IMR-90 (cell line): Measurements from ENCODE around the gene PRR5L. TPM values are rescaled to one million over a fixed set of nuclear protein-coding genes. Genes with fewer than 3 reads are reported as not detected.

Experiments used
- ATAC-seq: fragments of 200-7000 bp; cut with Tn5 transposase; 2 replicates; pipeline ENCODE4 v1.9.1; 2020; ENCODE audit warnings: low read depth, mild to moderate bottlenecking, moderate library complexity
- BruUV-seq: library from RNA; stranded (reverse); fragments of 400-500 nt; replicated peaks from 2 replicates; lab custom pipeline; 2021; lab: Mats Ljungman, UMichigan
- CTCF ChIA-PET: fragments of 300-600 bp; formaldehyde crosslinking; extraction: SDS; loops from one replicate; lab custom pipeline; 2021; ENCODE audit warnings: antibody characterized with exemption; lab: Yijun Ruan, JAX
- POLR2A ChIA-PET: fragments of 300-600 bp; sonication (Branson Sonifier 250); formaldehyde crosslinking; loops from one replicate; lab custom pipeline; 2022; ENCODE audit warnings: antibody characterized with exemption; ENCODE audit not compliant: unreplicated experiment; lab: Charles Lee
- DNase-seq: peaks from one replicate; pipeline ENCODE4 v3.0.0; 2013
- H2AFZ ChIP-seq: replicated peaks from 2 replicates; pipeline ENCODE3; 2013; ENCODE audit warnings: low read length, mild to moderate bottlenecking; ENCODE audit not compliant: poor library complexity
- H2AK5ac ChIP-seq: 2 replicates; pipeline ENCODE4 v1.6.1; 2013; ENCODE audit warnings: low read depth, low read length, inconsistent platforms
- H2AK9ac ChIP-seq: replicated peaks from 2 replicates; pipeline ENCODE3; 2013; ENCODE audit warnings: mild to moderate bottlenecking, low read depth, low read length, moderate library complexity; ENCODE audit not compliant: poor library complexity
- H2BK120ac ChIP-seq: 2 replicates; pipeline ENCODE4 v1.6.1; 2013; ENCODE audit warnings: low read depth, low read length, inconsistent platforms
- H2BK15ac ChIP-seq: 3 replicates; pipeline ENCODE4 v1.6.1; 2013; ENCODE audit warnings: low read depth, low read length, inconsistent platforms
- H2BK20ac ChIP-seq: 2 replicates; pipeline ENCODE4 v1.6.1; 2013; ENCODE audit warnings: low read depth, mild to moderate bottlenecking, inconsistent platforms, low read length, moderate library complexity
- H2BK5ac ChIP-seq: 2 replicates; pipeline ENCODE4 v1.6.1; 2013; ENCODE audit warnings: mild to moderate bottlenecking, low read depth, low read length, inconsistent platforms; ENCODE audit not compliant: poor library complexity, severe bottlenecking
- H3K14ac ChIP-seq: replicated peaks from 2 replicates; pipeline ENCODE4 v1.6.1; 2013; ENCODE audit warnings: low read depth, low read length, inconsistent platforms
- H3K18ac ChIP-seq: 2 replicates; pipeline ENCODE4 v1.6.1; 2013; ENCODE audit warnings: low read depth, low read length, control low read depth
- H3K23ac ChIP-seq: 2 replicates; pipeline ENCODE4 v1.6.1; 2013; ENCODE audit warnings: low read depth, low read length, inconsistent platforms
- H3K27ac ChIP-seq: 2 replicates; pipeline ENCODE4 v1.5.1; 2013; ENCODE audit warnings: mild to moderate bottlenecking, control low read depth, low read length; ENCODE audit not compliant: insufficient read depth
- H3K27me3 ChIP-seq: 2 replicates; pipeline ENCODE4 v1.6.1; 2013; ENCODE audit warnings: low read length; ENCODE audit not compliant: control insufficient read depth, insufficient read depth
- H3K36me3 ChIP-seq: 2 replicates; pipeline ENCODE4 v1.6.1; 2013; ENCODE audit warnings: low read length, mixed read lengths; ENCODE audit not compliant: control insufficient read depth, insufficient read depth
- H3K4ac ChIP-seq: 2 replicates; pipeline ENCODE4 v1.6.1; 2013; ENCODE audit warnings: low read depth, low read length, inconsistent platforms
- H3K4me1 ChIP-seq: 2 replicates; pipeline ENCODE4 v1.6.1; 2013; ENCODE audit warnings: low read length, mixed read lengths; ENCODE audit not compliant: control insufficient read depth, insufficient read depth
- H3K4me2 ChIP-seq: 2 replicates; pipeline ENCODE4 v1.6.1; 2013; ENCODE audit warnings: low read depth, mild to moderate bottlenecking, control low read depth, low read length, moderate library complexity
- H3K4me3 ChIP-seq: 2 replicates; pipeline ENCODE4 v1.5.1; 2013; ENCODE audit warnings: low read depth, mild to moderate bottlenecking, control low read depth, low read length, moderate library complexity; ENCODE audit not compliant: insufficient read depth
- H3K56ac ChIP-seq: 2 replicates; pipeline ENCODE4 v1.6.1; 2013; ENCODE audit warnings: low read length, inconsistent platforms; ENCODE audit not compliant: insufficient read depth; ENCODE audit errors: extremely low read depth
- H3K79me1 ChIP-seq, 2 experiments: 2 replicates each; pipeline ENCODE4 v1.6.1; 2013; ENCODE audit warnings: low read length in 2 of 2, inconsistent platforms in 1 of 2, low read depth in 1 of 2
- H3K9ac ChIP-seq: 2 replicates; pipeline ENCODE4 v1.6.1; 2013; ENCODE audit warnings: low read depth, low read length, control low read depth
- H3K9me1 ChIP-seq: 2 replicates; pipeline ENCODE4 v1.6.1; 2013; ENCODE audit warnings: low read length, inconsistent platforms; ENCODE audit not compliant: insufficient read depth
- H3K9me3 ChIP-seq: 2 replicates; pipeline ENCODE4 v1.6.1; 2013; ENCODE audit warnings: low read length; ENCODE audit not compliant: control insufficient read depth, insufficient read depth
- H4K20me1 ChIP-seq: 2 replicates; pipeline ENCODE4 v1.6.1; 2013; ENCODE audit warnings: low read length, inconsistent platforms; ENCODE audit not compliant: insufficient read depth
- H4K5ac ChIP-seq: 2 replicates; pipeline ENCODE4 v1.6.1; 2013; ENCODE audit warnings: mild to moderate bottlenecking, low read depth, low read length, control low read depth
- H4K8ac ChIP-seq, 2 experiments: 2 replicates each; pipeline ENCODE4 v1.6.1; 2013; ENCODE audit warnings: low read depth in 2 of 2, low read length in 2 of 2, control low read depth in 1 of 2, inconsistent platforms in 1 of 2
- H4K91ac ChIP-seq: 2 replicates; pipeline ENCODE4 v1.6.1; 2013; ENCODE audit warnings: low read depth, low read length, inconsistent platforms; ENCODE audit not compliant: insufficient read depth
- CHD1 ChIP-seq: IDR thresholded peaks from 2 replicates; pipeline ENCODE4 v1.6.1; 2012; ENCODE audit warnings: low read depth, low read length, improper control_type of control experiment
- NFE2L2 ChIP-seq: fragments of 150-350 bp; IDR thresholded peaks from 2 replicates; pipeline ENCODE4 v1.6.1; 2016; ENCODE audit warnings: low read depth, mild to moderate bottlenecking, low read length
- RCOR1 ChIP-seq: IDR thresholded peaks from 2 replicates; pipeline ENCODE4 v1.6.1; 2012; ENCODE audit warnings: mild to moderate bottlenecking, low read length, improper control_type of control experiment; ENCODE audit not compliant: insufficient replicate concordance
- SMC3 ChIP-seq: fragments of 150-350 bp; IDR thresholded peaks from 2 replicates; pipeline ENCODE4 v1.6.1; 2016; ENCODE audit warnings: low read depth, mild to moderate bottlenecking, antibody characterized with exemption, low read length, moderate library complexity
- WGBS, 2 experiments: methylation state at CpG; one replicate each; pipeline versions ENCODE4 v1.1.5 to v1.1.7; 2013; ENCODE audit warnings: missing lambda C conversion rate in 2 of 2; ENCODE audit not compliant: insufficient read length in 1 of 2; ENCODE audit errors: extremely low coverage in 2 of 2; 5-methylcytosine and 5-hydroxymethylcytosine counted together
- dilution Hi-C: fragments of 300-500 bp; cut with HindIII; formaldehyde crosslinking; loops from one replicate; pipeline ENCODE4 v1.14.3; 2018; ENCODE audit warnings: low sequenced_read_pairs; ENCODE audit not compliant: unreplicated experiment
- in situ Hi-C: fragments of 300-500 bp; cut with MboI; formaldehyde crosslinking; loops from 3 replicates; pipeline ENCODE4 v1.14.3; 2019; ENCODE audit warnings: low sequenced_read_pairs, inconsistent platforms, mixed read lengths
- intact Hi-C: fragments of 100-400 bp; cut with micrococcal nuclease; formaldehyde crosslinking; loops from 2 replicates; pipeline ENCODE4 v1.10.0; 2022
- polyA plus RNA-seq, 3 experiments: library from polyadenylated mRNA; depleted of rRNA; stranded (reverse); fragments of >200 nt; gene quantifications; 2 replicates each; pipeline ENCODE4 v1.2.3, GENCODE V29; 2012; ENCODE audit warnings: low replicate concordance in 1 of 3
- total RNA-seq: library from RNA; depleted of rRNA; stranded (reverse); fragments of >200 nt; gene quantifications from 2 replicates; pipeline ENCODE4 v1.2.3, GENCODE V29; 2012

Gene PRR5L
- total and polyA plus RNA-seq, 2 of the 4 experiments (the other 2 are of a cell fraction): 2.9 to 3.6 TPM

- H3K27ac ChIP-seq: no peak overlapping the region
- no peak for ATAC-seq
- dilution Hi-C loops (no loop called here), in situ Hi-C loops (loop anchor here (5.0 kb wide), 1 partner anchor 97 kb away; no protein-coding TSS in a partner anchor), intact Hi-C loops (loop anchor here (2.0 to 5.0 kb wide), 3 partner anchors 55 to 82 kb away; partner anchors contain the start of gene PRR5L)
- H4K91ac ChIP-seq: no peak overlapping the region
- POLR2A ChIA-PET: interaction anchor here (0.6 to 1.0 kb wide), 3 partner anchors 12 to 29 kb away, joined by 3 to 6 read pairs (median 4); no protein-coding TSS in a partner anchor
- H2BK15ac ChIP-seq: no peak overlapping the region
- H2AFZ ChIP-seq: peak overlapping the region; percentile 91
- peaks cover 9% of the 10 kb centered on the region for H3K9me1 ChIP-seq
- H4K5ac ChIP-seq: no peak overlapping the region
- H2BK5ac ChIP-seq: no peak overlapping the region
- no peak overlapping the region for H2AK5ac ChIP-seq
- H2AK9ac ChIP-seq: no peak overlapping the region
- H3K14ac ChIP-seq: no peak overlapping the region
- no peak overlapping the region for H2BK120ac ChIP-seq
- no peaks in the 10 kb centered on the region for H3K9me3 ChIP-seq
- no peak for TF ChIP-seq NFE2L2
- TF ChIP-seq RCOR1: no peak
- no peak for TF ChIP-seq CHD1
- no peak for TF ChIP-seq SMC3
- peak overlapping the region; percentile 6; the same call in 1 of the 2 replicates for H3K9ac ChIP-seq
- no peaks in the 10 kb centered on the region for H3K36me3 ChIP-seq
- peaks cover 2% of the 10 kb centered on the region; the same call in 1 of the 2 replicates for H3K27me3 ChIP-seq
- H4K8ac ChIP-seq: peak overlapping the region in 1 of 2 experiments; percentile 48; a peak in 2 of 4 replicates
- no peak overlapping the region for H3K18ac ChIP-seq
- CTCF ChIA-PET: interaction anchor here (0.6 to 1.5 kb wide), 7 partner anchors 16 to 697 kb away, joined by 3 to 9 read pairs (median 3); no protein-coding TSS in a partner anchor
- no peak overlapping the region for H3K56ac ChIP-seq
- BruUV-seq: no TSS peak
- no peak overlapping the region for H2BK20ac ChIP-seq
- 33% methylated on average over 2 of the region's 9 CpGs; no CpG with 5 or more reads in 1 of the 2 experiments for WGBS, 2 experiments
- H3K4me3 ChIP-seq: peak overlapping the region; percentile 83; the same call in 1 of the 2 replicates
- no peak overlapping the region for H3K23ac ChIP-seq
- H3K4me1 ChIP-seq: peaks cover 4% of the 10 kb centered on the region
- no peak for DNase-seq
- H3K4ac ChIP-seq: no peak overlapping the region
- peaks cover 5% of the 10 kb centered on the region; the same call in 1 of the 2 replicates for H4K20me1 ChIP-seq
- peak overlapping the region; percentile 94 for H3K4me2 ChIP-seq
- peaks cover 11 to 15% of the 10 kb centered on the region in 2 experiments; a peak in 3 of 4 replicates for H3K79me1 ChIP-seq
These were observed 79.4 kb downstream of the PRR5L start for GRCh38 chr11:36375353-36376008.
